WTC11 (cell line): ENCODE data around the gene MVK. TPM values are rescaled to one million over a fixed set of nuclear protein-coding genes. Genes with fewer than 3 reads are reported as not detected.

Source experiments
- ATAC-seq: fragments of 200-7000 bp; cut with Tn5 transposase; 2 replicates; pipeline ENCODE4 v1.10.0; 2021; ENCODE audit warnings: mild to moderate bottlenecking, moderate library complexity
- CTCF ChIA-PET: fragments of 300-600 bp; sonication (Branson Sonifier 250); formaldehyde crosslinking; loops from one replicate; lab custom pipeline; 2021; ENCODE audit warnings: antibody characterized with exemption; lab: Charles Lee
- POLR2A ChIA-PET: fragments of 350-600 bp; sonication (Branson Sonifier 250); formaldehyde crosslinking; loops from one replicate; lab custom pipeline; 2021; ENCODE audit warnings: antibody characterized with exemption; lab: Charles Lee
- DNase-seq: peaks from one replicate; pipeline ENCODE4 v3.0.0; 2021; ENCODE audit warnings: low spot score
- H3K27ac Mint-ChIP-seq: 2 replicates; pipeline ENCODE4 v1.8.0; 2021; ENCODE audit warnings: mixed read lengths
- H3K27me3 Mint-ChIP-seq: 2 replicates; pipeline ENCODE4 v1.8.0; 2021; ENCODE audit warnings: low read depth, mild to moderate bottlenecking, moderate library complexity, mixed read lengths
- H3K36me3 Mint-ChIP-seq: 2 replicates; pipeline ENCODE4 v1.8.0; 2021; ENCODE audit warnings: mixed read lengths
- H3K4me1 Mint-ChIP-seq: 2 replicates; pipeline ENCODE4 v1.8.0; 2022; ENCODE audit warnings: mixed read lengths
- H3K4me3 Mint-ChIP-seq: 2 replicates; pipeline ENCODE4 v1.8.0; 2021; ENCODE audit warnings: mild to moderate bottlenecking, moderate library complexity, mixed read lengths
- H3K9me3 Mint-ChIP-seq: 2 replicates; pipeline ENCODE4 v1.8.0; 2021; ENCODE audit warnings: mixed read lengths
- ATF1 ChIP-seq: sonication (generic); formaldehyde crosslinking; IDR thresholded peaks from 2 replicates; pipeline ENCODE4 v1.8.1; 2023; ENCODE audit warnings: mild to moderate bottlenecking, moderate library complexity, missing genetic modification reagents
- FOXK1 ChIP-seq: sonication (generic); formaldehyde crosslinking; IDR thresholded peaks from 2 replicates; pipeline ENCODE4 v1.8.0; 2022; ENCODE audit warnings: mild to moderate bottlenecking, moderate library complexity, missing genetic modification reagents
- JAZF1 ChIP-seq: fragments of 250-450 bp; sonication (Bioruptor Pico); IDR thresholded peaks from 2 replicates; pipeline ENCODE4 v1.9.0; 2021; ENCODE audit warnings: moderate library complexity, mild to moderate bottlenecking, inconsistent platforms
- MYBL2 ChIP-seq: sonication (generic); formaldehyde crosslinking; IDR thresholded peaks from 2 replicates; pipeline ENCODE4 v1.8.1; 2023; ENCODE audit warnings: mild to moderate bottlenecking, moderate library complexity, missing genetic modification reagents
- NFYB ChIP-seq: sonication (generic); formaldehyde crosslinking; conservative IDR thresholded peaks from 2 replicates; pipeline ENCODE4 v1.8.0; 2022; ENCODE audit warnings: low read depth, missing genetic modification reagents
- NR2C2 ChIP-seq: sonication (generic); formaldehyde crosslinking; IDR thresholded peaks from 2 replicates; pipeline ENCODE4 v1.8.0; 2022; ENCODE audit warnings: mild to moderate bottlenecking, missing genetic modification reagents
- PRRX2 ChIP-seq: fragments of 250-450 bp; sonication (Bioruptor Pico); IDR thresholded peaks from 2 replicates; pipeline ENCODE4 v1.8.0; 2021; ENCODE audit warnings: mild to moderate bottlenecking
- RORB ChIP-seq: fragments of 250-450 bp; sonication (Bioruptor Pico); IDR thresholded peaks from 2 replicates; pipeline ENCODE4 v1.9.0; 2021; ENCODE audit warnings: mild to moderate bottlenecking
- SMAD3 ChIP-seq: sonication (generic); formaldehyde crosslinking; IDR thresholded peaks from 2 replicates; pipeline ENCODE4 v1.8.0; 2022; ENCODE audit warnings: missing genetic modification reagents, mild to moderate bottlenecking, borderline replicate concordance
- SOX15 ChIP-seq: fragments of 250-450 bp; sonication (Bioruptor Pico); IDR thresholded peaks from 2 replicates; pipeline ENCODE4 v1.9.0; 2021; ENCODE audit warnings: mild to moderate bottlenecking
- SP1 ChIP-seq: sonication (generic); formaldehyde crosslinking; conservative IDR thresholded peaks from 2 replicates; pipeline ENCODE4 v1.8.1; 2022; ENCODE audit warnings: missing genetic modification reagents
- TCF7 ChIP-seq: sonication (generic); formaldehyde crosslinking; IDR thresholded peaks from 2 replicates; pipeline ENCODE4 v1.8.0; 2022; ENCODE audit warnings: mild to moderate bottlenecking, low read depth, missing genetic modification reagents, moderate library complexity
- TP53 ChIP-seq: sonication (generic); formaldehyde crosslinking; IDR thresholded peaks from 2 replicates; pipeline ENCODE4 v1.8.1; 2023; ENCODE audit warnings: mild to moderate bottlenecking, missing genetic modification reagents
- ZNF219 ChIP-seq: sonication (generic); formaldehyde crosslinking; IDR thresholded peaks from 2 replicates; pipeline ENCODE4 v1.8.0; 2023; ENCODE audit warnings: missing genetic modification reagents, mild to moderate bottlenecking, borderline replicate concordance
- ZNF396 ChIP-seq: fragments of 250-450 bp; sonication (Bioruptor Pico); IDR thresholded peaks from 2 replicates; pipeline ENCODE4 v1.8.0; 2021; ENCODE audit warnings: mild to moderate bottlenecking, moderate library complexity, borderline replicate concordance
- ZNF423 ChIP-seq: fragments of 250-450 bp; sonication (Bioruptor Pico); IDR thresholded peaks from 2 replicates; pipeline ENCODE4 v2.1.2; 2022; ENCODE audit warnings: mild to moderate bottlenecking, moderate library complexity
- total RNA-seq: library from RNA; stranded (reverse); gene quantifications from 3 replicates; pipeline ENCODE4 v1.2.3, GENCODE V29; 2021
- TF ChIP-seq, protein P1 (sequence below): fragments of 250-450 bp; sonication (Bioruptor Pico); IDR thresholded peaks from 2 replicates; pipeline ENCODE4 v1.9.0; 2021; ENCODE audit warnings: mild to moderate bottlenecking, borderline replicate concordance
- TF ChIP-seq, protein P2 (sequence below): fragments of 250-450 bp; sonication (Bioruptor Pico); IDR thresholded peaks from 2 replicates; pipeline ENCODE4 v1.9.0; 2021; ENCODE audit warnings: moderate library complexity, mild to moderate bottlenecking, inconsistent platforms, borderline replicate concordance
- TF ChIP-seq, protein P3 (sequence below): sonication (generic); formaldehyde crosslinking; IDR thresholded peaks from 2 replicates; pipeline ENCODE4 v1.8.0; 2022; ENCODE audit warnings: mild to moderate bottlenecking, missing genetic modification reagents
- TF ChIP-seq, protein P4 (sequence below): sonication (generic); formaldehyde crosslinking; IDR thresholded peaks from 2 replicates; pipeline ENCODE4 v1.8.1; 2023; ENCODE audit warnings: mild to moderate bottlenecking, moderate library complexity, missing genetic modification reagents
- TF ChIP-seq, protein P5 (sequence below): sonication (generic); formaldehyde crosslinking; IDR thresholded peaks from 2 replicates; pipeline ENCODE4 v1.8.0; 2023; ENCODE audit warnings: missing genetic modification reagents
- TF ChIP-seq, protein P6 (sequence below): sonication (generic); formaldehyde crosslinking; IDR thresholded peaks from 2 replicates; pipeline ENCODE4 v1.8.1; 2023; ENCODE audit warnings: mild to moderate bottlenecking, missing genetic modification reagents
- TF ChIP-seq, protein P7 (sequence below): sonication (generic); formaldehyde crosslinking; conservative IDR thresholded peaks from 2 replicates; pipeline ENCODE4 v1.8.1; 2023; ENCODE audit warnings: mild to moderate bottlenecking, low read depth, missing genetic modification reagents, moderate library complexity

MVK gene
- total RNA-seq, 1 experiment from 2014 or later = 13.2 TPM

DNA sequence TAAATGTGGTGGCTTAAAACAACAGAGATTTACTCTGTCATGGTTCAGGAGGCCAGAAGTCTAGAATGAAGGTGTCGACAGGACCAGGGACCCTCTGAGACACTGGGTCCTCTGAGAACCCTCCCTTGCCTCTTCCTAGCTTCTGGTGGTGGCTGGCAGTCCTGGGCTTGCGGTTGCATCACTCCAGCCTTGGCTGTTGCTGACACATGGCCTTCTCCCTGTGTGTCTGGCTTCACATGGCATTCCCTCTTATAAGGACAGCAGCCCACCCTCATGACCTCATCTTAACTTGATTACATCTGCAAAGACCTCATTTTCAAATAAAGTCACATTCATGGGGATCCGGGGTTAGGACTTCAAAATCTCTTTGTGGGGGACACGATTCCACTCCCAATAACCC is 36.9 kb downstream of the MVK start (continued):
- TF ChIP-seq ATF1 (no peak), ZNF219 (no peak), SOX15 (no peak), RORB (CRISPR knock-in tag) (no peak), SP1 (CRISPR knock-in tag) (no peak), TP53 (no peak), JAZF1 (no peak)
- TF ChIP-seq, protein P1, sequence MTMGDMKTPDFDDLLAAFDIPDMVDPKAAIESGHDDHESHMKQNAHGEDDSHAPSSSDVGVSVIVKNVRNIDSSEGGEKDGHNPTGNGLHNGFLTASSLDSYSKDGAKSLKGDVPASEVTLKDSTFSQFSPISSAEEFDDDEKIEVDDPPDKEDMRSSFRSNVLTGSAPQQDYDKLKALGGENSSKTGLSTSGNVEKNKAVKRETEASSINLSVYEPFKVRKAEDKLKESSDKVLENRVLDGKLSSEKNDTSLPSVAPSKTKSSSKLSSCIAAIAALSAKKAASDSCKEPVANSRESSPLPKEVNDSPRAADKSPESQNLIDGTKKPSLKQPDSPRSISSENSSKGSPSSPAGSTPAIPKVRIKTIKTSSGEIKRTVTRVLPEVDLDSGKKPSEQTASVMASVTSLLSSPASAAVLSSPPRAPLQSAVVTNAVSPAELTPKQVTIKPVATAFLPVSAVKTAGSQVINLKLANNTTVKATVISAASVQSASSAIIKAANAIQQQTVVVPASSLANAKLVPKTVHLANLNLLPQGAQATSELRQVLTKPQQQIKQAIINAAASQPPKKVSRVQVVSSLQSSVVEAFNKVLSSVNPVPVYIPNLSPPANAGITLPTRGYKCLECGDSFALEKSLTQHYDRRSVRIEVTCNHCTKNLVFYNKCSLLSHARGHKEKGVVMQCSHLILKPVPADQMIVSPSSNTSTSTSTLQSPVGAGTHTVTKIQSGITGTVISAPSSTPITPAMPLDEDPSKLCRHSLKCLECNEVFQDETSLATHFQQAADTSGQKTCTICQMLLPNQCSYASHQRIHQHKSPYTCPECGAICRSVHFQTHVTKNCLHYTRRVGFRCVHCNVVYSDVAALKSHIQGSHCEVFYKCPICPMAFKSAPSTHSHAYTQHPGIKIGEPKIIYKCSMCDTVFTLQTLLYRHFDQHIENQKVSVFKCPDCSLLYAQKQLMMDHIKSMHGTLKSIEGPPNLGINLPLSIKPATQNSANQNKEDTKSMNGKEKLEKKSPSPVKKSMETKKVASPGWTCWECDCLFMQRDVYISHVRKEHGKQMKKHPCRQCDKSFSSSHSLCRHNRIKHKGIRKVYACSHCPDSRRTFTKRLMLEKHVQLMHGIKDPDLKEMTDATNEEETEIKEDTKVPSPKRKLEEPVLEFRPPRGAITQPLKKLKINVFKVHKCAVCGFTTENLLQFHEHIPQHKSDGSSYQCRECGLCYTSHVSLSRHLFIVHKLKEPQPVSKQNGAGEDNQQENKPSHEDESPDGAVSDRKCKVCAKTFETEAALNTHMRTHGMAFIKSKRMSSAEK = no peak
- TF ChIP-seq, protein P2, sequence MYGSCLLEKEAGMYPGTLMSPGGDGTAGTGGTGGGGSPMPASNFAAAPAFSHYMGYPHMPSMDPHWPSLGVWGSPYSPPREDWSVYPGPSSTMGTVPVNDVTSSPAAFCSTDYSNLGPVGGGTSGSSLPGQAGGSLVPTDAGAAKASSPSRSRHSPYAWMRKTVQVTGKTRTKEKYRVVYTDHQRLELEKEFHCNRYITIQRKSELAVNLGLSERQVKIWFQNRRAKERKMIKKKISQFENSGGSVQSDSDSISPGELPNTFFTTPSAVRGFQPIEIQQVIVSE (CRISPR knock-in tag) = no peak
- TF ChIP-seq, protein P3, sequence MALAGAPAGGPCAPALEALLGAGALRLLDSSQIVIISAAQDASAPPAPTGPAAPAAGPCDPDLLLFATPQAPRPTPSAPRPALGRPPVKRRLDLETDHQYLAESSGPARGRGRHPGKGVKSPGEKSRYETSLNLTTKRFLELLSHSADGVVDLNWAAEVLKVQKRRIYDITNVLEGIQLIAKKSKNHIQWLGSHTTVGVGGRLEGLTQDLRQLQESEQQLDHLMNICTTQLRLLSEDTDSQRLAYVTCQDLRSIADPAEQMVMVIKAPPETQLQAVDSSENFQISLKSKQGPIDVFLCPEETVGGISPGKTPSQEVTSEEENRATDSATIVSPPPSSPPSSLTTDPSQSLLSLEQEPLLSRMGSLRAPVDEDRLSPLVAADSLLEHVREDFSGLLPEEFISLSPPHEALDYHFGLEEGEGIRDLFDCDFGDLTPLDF (CRISPR knock-in tag) = no peak
- TF ChIP-seq, protein P4, sequence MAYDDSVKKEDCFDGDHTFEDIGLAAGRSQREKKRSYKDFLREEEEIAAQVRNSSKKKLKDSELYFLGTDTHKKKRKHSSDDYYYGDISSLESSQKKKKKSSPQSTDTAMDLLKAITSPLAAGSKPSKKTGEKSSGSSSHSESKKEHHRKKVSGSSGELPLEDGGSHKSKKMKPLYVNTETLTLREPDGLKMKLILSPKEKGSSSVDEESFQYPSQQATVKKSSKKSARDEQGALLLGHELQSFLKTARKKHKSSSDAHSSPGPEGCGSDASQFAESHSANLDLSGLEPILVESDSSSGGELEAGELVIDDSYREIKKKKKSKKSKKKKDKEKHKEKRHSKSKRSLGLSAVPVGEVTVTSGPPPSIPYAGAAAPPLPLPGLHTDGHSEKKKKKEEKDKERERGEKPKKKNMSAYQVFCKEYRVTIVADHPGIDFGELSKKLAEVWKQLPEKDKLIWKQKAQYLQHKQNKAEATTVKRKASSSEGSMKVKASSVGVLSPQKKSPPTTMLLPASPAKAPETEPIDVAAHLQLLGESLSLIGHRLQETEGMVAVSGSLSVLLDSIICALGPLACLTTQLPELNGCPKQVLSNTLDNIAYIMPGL (CRISPR knock-in tag) = no peak
- TF ChIP-seq, protein P5, sequence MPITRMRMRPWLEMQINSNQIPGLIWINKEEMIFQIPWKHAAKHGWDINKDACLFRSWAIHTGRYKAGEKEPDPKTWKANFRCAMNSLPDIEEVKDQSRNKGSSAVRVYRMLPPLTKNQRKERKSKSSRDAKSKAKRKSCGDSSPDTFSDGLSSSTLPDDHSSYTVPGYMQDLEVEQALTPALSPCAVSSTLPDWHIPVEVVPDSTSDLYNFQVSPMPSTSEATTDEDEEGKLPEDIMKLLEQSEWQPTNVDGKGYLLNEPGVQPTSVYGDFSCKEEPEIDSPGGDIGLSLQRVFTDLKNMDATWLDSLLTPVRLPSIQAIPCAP (CRISPR knock-in tag) = no peak

DNA sequence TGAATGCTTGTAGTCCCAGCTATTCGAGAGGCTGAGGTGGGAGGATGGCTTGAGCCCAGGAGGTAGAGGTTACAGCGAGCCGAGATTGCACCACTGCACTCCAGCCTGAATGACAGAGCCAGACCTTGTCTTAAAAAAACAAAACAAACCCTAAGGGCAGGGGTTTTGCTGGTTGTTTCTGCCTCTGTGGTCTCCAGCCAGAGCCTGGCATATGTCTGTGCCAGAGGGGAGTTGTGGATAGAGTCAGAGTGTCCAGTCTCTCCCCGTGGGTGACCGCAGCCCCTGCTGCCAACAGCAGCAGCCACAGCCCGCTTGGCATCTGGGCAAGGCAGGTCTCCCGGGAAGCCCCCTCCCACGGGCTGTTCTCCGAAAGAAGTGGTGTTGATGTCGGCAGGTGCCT is 37.6 kb downstream of the MVK start:
- H3K36me3 Mint-ChIP-seq = no peaks in the 10 kb centered on the region
- no peak for DNase-seq
- POLR2A ChIA-PET = no interaction called here
- no peak overlapping the region for H3K4me3 Mint-ChIP-seq
- peaks cover 4% of the 10 kb centered on the region for H3K4me1 Mint-ChIP-seq
- ATAC-seq = no peak
- H3K27ac Mint-ChIP-seq = no peak overlapping the region
- CTCF ChIA-PET = interaction anchor here (5.7 kb wide), 1 partner anchor 13 kb away, joined by 34 read pairs; no protein-coding TSS in a partner anchor
- H3K27me3 Mint-ChIP-seq = no peaks in the 10 kb centered on the region; the same call in 1 of the 2 replicates
- H3K9me3 Mint-ChIP-seq = no peaks in the 10 kb centered on the region
- TF ChIP-seq ZNF423 (CRISPR knock-in tag) (no peak), PRRX2 (CRISPR knock-in tag) (no peak), NFYB (CRISPR knock-in tag) (no peak), TCF7 (CRISPR knock-in tag) (no peak), ATF1 (no peak), ZNF396 (CRISPR knock-in tag) (no peak)

DNA sequence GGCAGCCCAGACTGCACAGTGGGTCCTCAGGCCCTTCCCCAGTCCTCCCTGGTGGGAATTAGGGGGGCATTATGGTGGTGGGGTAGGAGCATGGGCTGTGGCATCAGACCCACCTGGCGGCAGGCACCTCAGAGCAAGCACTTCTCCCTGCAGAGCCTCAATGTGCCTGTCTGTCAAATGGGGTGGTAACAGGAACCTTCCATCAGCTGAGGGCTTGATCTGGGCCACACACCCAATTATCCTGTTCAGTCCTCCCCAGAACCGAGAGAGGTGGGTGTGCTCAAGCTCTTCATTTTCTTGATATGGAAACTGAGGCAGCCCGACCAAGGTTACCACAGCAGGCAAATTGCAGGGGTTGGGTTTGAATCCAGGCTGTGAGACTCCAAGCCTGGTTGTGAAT is 38.4 kb downstream of the MVK start:
- Mint-ChIP-seq H3K27ac (no peak overlapping the region), H3K27me3 (no peaks in the 10 kb centered on the region; the same call in 1 of the 2 replicates), H3K36me3 (no peaks in the 10 kb centered on the region), H3K9me3 (no peaks in the 10 kb centered on the region), H3K4me3 (no peak overlapping the region), H3K4me1 (peaks cover 4% of the 10 kb centered on the region)
- ATAC-seq = no peak
- DNase-seq = no peak
- CTCF ChIA-PET = interaction anchor here (1.4 to 5.7 kb wide), 2 partner anchors 8 to 14 kb away, joined by 8 to 34 read pairs; no protein-coding TSS in a partner anchor
- POLR2A ChIA-PET = no interaction called here
- TF ChIP-seq, protein P6, sequence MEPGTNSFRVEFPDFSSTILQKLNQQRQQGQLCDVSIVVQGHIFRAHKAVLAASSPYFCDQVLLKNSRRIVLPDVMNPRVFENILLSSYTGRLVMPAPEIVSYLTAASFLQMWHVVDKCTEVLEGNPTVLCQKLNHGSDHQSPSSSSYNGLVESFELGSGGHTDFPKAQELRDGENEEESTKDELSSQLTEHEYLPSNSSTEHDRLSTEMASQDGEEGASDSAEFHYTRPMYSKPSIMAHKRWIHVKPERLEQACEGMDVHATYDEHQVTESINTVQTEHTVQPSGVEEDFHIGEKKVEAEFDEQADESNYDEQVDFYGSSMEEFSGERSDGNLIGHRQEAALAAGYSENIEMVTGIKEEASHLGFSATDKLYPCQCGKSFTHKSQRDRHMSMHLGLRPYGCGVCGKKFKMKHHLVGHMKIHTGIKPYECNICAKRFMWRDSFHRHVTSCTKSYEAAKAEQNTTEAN (CRISPR knock-in tag) = no peak
- no peak for TF ChIP-seq FOXK1
- no peak for TF ChIP-seq SMAD3 (CRISPR knock-in tag)
- TF ChIP-seq MYBL2 (CRISPR knock-in tag) = no peak
- no peak for TF ChIP-seq NR2C2 (CRISPR knock-in tag)
- TF ChIP-seq, protein P7, sequence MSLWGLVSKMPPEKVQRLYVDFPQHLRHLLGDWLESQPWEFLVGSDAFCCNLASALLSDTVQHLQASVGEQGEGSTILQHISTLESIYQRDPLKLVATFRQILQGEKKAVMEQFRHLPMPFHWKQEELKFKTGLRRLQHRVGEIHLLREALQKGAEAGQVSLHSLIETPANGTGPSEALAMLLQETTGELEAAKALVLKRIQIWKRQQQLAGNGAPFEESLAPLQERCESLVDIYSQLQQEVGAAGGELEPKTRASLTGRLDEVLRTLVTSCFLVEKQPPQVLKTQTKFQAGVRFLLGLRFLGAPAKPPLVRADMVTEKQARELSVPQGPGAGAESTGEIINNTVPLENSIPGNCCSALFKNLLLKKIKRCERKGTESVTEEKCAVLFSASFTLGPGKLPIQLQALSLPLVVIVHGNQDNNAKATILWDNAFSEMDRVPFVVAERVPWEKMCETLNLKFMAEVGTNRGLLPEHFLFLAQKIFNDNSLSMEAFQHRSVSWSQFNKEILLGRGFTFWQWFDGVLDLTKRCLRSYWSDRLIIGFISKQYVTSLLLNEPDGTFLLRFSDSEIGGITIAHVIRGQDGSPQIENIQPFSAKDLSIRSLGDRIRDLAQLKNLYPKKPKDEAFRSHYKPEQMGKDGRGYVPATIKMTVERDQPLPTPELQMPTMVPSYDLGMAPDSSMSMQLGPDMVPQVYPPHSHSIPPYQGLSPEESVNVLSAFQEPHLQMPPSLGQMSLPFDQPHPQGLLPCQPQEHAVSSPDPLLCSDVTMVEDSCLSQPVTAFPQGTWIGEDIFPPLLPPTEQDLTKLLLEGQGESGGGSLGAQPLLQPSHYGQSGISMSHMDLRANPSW = no peak
